HG02610 (cell line): ENCODE results near the gene WNT7B.

Experiments used
- ATAC-seq: cut with Tn5 transposase; IDR thresholded peaks from one replicate; pipeline ENCODE4 v1.9.1; 2021; ENCODE audit warnings: mild to moderate bottlenecking, moderate library complexity; ENCODE audit not compliant: unreplicated experiment

Gene WNT7B

GRCh38 chr22:45974498-45974897 is 2.5 kb downstream of the WNT7B start:
- ATAC-seq, result no peak

GRCh38 chr22:45972889-45973253 is 4.1 kb downstream of the WNT7B start:
- ATAC-seq, result no peak

GRCh38 chr22:45972091-45972888 is 4.7 kb downstream of the WNT7B start:
- ATAC-seq, result no peak

GRCh38 chr22:45971408-45972028 is 5.4 kb downstream of the WNT7B start:
- no peak for ATAC-seq

- ATAC-seq, result no peak
These were observed 6.1 kb downstream of the WNT7B start for GRCh38 chr22:45970705-45971407.

- no peak for ATAC-seq
These were observed 7.0 kb downstream of the WNT7B start for GRCh38 chr22:45969801-45970470.

GRCh38 chr22:45969414-45969799 is 7.6 kb downstream of the WNT7B start:
- no peak for ATAC-seq

GRCh38 chr22:45968751-45969413 is 8.1 kb downstream of the WNT7B start:
- no peak for ATAC-seq

GRCh38 chr22:45968003-45968650 is 8.8 kb downstream of the WNT7B start:
- ATAC-seq, result no peak

GRCh38 chr22:45966895-45967365 is 10.0 kb downstream of the WNT7B start:
- no peak for ATAC-seq

GRCh38 chr22:45966320-45966894 is 10.6 kb downstream of the WNT7B start:
- no peak for ATAC-seq

GRCh38 chr22:45965563-45965962 is 11.4 kb downstream of the WNT7B start:
- ATAC-seq, result no peak

GRCh38 chr22:45964926-45965527 is 11.9 kb downstream of the WNT7B start:
- ATAC-seq, result no peak

- no peak for ATAC-seq
These were observed 12.6 kb downstream of the WNT7B start for GRCh38 chr22:45964372-45964771.

- no peak for ATAC-seq
These were observed 13.1 kb downstream of the WNT7B start for GRCh38 chr22:45963821-45964220.

GRCh38 chr22:45962756-45963324 is 14.1 kb downstream of the WNT7B start:
- ATAC-seq, result no peak

GRCh38 chr22:45962434-45962718 is 14.6 kb downstream of the WNT7B start:
- no peak for ATAC-seq

GRCh38 chr22:45961679-45962433 is 15.1 kb downstream of the WNT7B start:
- no peak for ATAC-seq
